Measurements from ENCODE around the gene MEF2C. TPM values are rescaled to one million over a fixed set of nuclear protein-coding genes. Genes with fewer than 3 reads are reported as not detected.
A peak's percentile ranks its signal among the peaks of the same experiment; 100 is the strongest.

The MEF2C gene
- total and polyA plus RNA-seq, 7 experiments from 2014 or later, result 0.07 to 40.0 (median 2.2) TPM

DNA sequence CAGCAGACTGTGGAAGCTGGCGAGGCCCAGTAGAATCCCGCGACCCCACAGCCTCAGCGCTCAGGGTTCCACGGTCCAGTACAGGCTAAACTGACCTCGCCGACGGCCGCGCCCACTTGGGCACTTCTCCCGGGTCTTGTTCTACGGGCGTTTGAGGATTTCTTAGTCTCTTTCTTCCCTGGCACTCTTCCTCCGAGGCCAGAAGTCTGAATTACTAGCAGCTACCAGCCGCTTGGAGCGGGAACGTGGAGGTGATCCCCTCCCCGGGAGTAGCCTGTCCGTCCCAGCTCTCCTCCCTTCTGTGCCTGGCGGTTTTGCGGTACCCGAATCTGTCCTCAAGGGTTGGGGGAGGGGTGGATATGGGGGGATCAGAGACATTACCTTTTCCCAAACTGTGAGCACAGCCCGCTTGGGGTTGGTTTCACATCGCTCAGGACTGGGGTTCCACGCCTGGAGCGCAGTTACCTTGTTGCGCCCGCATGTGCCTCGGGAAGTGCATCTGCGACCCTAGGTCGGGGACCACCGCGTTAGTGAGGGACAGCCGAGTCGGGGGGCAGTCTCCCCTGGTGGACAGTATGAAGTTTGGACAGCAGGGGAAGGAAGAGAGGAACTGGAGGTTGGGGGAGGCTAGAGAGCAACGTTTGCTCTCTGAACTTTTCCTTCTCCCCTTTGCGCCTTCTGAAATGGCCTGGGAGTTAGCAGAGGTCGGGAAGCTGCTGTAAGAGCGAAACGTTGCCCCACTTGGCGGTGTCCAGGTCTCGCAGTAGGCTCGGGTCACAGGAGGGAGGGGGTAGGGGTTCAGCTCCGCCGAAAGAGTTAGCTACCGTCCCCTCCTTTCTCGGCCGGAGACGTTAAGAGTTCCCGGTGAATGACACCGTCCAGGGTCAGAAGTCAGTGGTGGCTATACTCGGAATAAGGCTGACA is 190.8 kb downstream of the MEF2C start:
- ATAC-seq, result no peak
- intact Hi-C loops (cut with micrococcal nuclease), result loop anchor here (1.0 to 5.0 kb wide), 6 partner anchors 17 to 1812 kb away; partner anchors contain the start of gene CCNH (in 1 of the 2)
- ChIA-PET CTCF (interaction anchor here (0.9 to 2.1 kb wide), 4 partner anchors 11 to 911 kb away, joined by 3 to 19 read pairs (median 10); no protein-coding TSS in a partner anchor), POLR2A (no interaction called here)
- no peak for DNase-seq
- H3K27ac Mint-ChIP-seq, result peak overlapping the region in 1 of 9 donors; percentile 25
- Histone ChIP-seq H3K36me3 (ENCODE audit: control insufficient read depth in 2 of 3, insufficient read depth in 3 of 3, low read length in 3 of 3) (no peaks in the 10 kb centered on the region), H3K27ac (ENCODE audit: low read depth, low read length) (no peak overlapping the region), H3K4me3 (ENCODE audit: low read length) (no peak overlapping the region), H3K4me1 (ENCODE audit: control insufficient read depth in 2 of 2, insufficient read depth in 2 of 2, low read length in 2 of 2) (peaks cover 7 to 14% of the 10 kb centered on the region in 2 donors), H3K27me3 (ENCODE audit: control insufficient read depth in 2 of 2, insufficient read depth in 2 of 2, low read length in 2 of 2) (peaks cover 26 to 62% of the 10 kb centered on the region in 2 donors), H3K9me3 (ENCODE audit: control insufficient read depth in 2 of 3, low read length in 3 of 3) (no peaks in the 10 kb centered on the region)
- peaks cover 11 to 29% (median 19%) of the 10 kb centered on the region in 7 donors for H3K4me1 Mint-ChIP-seq
- peaks cover 85 to 92% (median 90%) of the 10 kb centered on the region in 5 donors for H3K27me3 Mint-ChIP-seq
- H3K36me3 Mint-ChIP-seq, result peaks cover 0 to 4% (median 0%) of the 10 kb centered on the region in 5 donors
- H3K9me3 Mint-ChIP-seq, result peaks cover 0 to 26% (median 3%) of the 10 kb centered on the region in 11 donors
- peak overlapping the region in 4 of 10 donors; percentile 15 to 49 (median 21) for H3K4me3 Mint-ChIP-seq

DNA sequence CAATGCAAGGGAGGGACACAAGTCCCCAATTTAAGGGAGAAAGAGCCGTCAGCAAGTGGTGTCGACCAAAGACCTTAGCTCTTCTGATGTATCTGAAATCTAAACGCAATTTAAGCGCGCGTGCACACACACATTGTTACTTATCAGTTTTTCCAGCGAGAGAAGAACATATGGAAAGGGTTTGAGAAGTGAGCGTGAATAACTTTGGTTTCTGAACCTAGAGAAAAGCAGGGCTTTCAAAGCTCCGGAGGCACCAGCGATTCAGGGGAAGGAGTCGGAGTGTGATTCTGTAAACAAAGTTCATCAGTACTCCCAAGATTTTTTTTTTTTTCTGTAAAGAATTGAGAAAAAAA is 191.8 kb downstream of the MEF2C start:
- POLR2A ChIA-PET, result no interaction called here
- H3K9me3 ChIP-seq (ENCODE audit: control insufficient read depth in 2 of 3, low read length in 3 of 3), result no peaks in the 10 kb centered on the region
- no peak for DNase-seq

DNA sequence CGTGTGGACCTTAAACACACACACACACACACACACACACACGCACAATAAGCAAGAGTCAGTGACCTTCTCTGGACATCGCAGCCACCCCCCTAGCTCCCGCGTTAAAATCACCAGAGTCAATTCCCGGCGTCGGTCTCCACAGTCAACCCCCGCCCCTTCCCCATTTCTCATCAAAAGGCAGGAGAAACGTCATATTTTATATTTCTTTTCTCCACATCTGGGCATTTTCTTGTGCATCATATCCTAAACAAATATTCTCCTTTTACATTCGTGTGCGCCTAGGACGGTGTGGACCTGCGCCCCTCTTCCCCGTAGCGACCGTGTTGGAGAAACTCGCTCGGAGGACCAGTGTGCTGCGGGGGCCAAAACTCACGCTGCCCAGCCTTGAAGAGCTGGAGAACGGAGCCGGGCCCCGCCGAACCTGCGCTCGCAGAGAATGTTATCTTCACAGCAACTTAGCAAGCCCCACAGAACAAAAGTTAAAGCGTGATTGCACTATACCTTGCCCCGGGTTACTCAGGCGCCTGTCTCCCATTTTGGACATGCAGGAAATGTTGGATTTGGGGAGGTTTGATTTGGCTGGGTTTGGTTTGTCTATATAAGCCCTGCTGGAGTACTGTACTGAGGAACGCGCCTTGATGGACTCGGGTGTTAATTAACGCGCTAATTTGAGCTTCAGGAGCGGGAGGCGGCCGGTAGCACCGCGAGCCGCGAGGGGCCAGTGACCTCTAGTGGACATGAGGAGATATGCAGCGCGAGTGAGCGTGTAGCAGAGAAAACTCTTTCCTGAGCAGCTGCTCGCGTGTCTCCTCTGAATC is 192.4 kb downstream of the MEF2C start:
- no peaks in the 10 kb centered on the region for H3K36me3 ChIP-seq (ENCODE audit: control insufficient read depth in 2 of 3, insufficient read depth in 3 of 3, low read length in 3 of 3)
- ATAC-seq, result peak; percentile 90
- H3K27ac ChIP-seq (ENCODE audit: low read depth, low read length), result no peak overlapping the region
- Mint-ChIP-seq H3K36me3 (peaks cover 0 to 10% (median 4%) of the 10 kb centered on the region in 5 donors), H3K4me1 (peaks cover 11 to 32% (median 19%) of the 10 kb centered on the region in 7 donors), H3K4me3 (peak overlapping the region; percentile 61 to 81 (median 72)), H3K9me3 (peaks cover 0 to 42% (median 6%) of the 10 kb centered on the region in 11 donors), H3K27ac (peak overlapping the region in 7 of 9 donors; percentile 12 to 88 (median 39)), H3K27me3 (peaks cover 87 to 93% (median 91%) of the 10 kb centered on the region in 5 donors)
- CTCF ChIA-PET, result interaction anchor here (0.8 to 2.1 kb wide), 13 partner anchors 10 to 1840 kb away, joined by 3 to 19 read pairs (median 3); no protein-coding TSS in a partner anchor
- DNase-seq, result peak in 8 of 9 donors; percentile 35 to 71 (median 66)
- H3K4me3 ChIP-seq (ENCODE audit: low read length), result no peak overlapping the region
- peaks cover 38 to 56% of the 10 kb centered on the region in 2 donors for H3K27me3 ChIP-seq (ENCODE audit: control insufficient read depth in 2 of 2, insufficient read depth in 2 of 2, low read length in 2 of 2)
- peaks cover 7 to 14% of the 10 kb centered on the region in 2 donors for H3K4me1 ChIP-seq (ENCODE audit: control insufficient read depth in 2 of 2, insufficient read depth in 2 of 2, low read length in 2 of 2)
- intact Hi-C loops (cut with micrococcal nuclease), result loop anchor here (1.0 to 5.0 kb wide), 6 partner anchors 16 to 1810 kb away; partner anchors contain the start of gene CCNH (in 1 of the 2)
- POLR2A ChIA-PET, result no interaction called here
- no peaks in the 10 kb centered on the region for H3K9me3 ChIP-seq (ENCODE audit: control insufficient read depth in 2 of 3, low read length in 3 of 3)

More for the DNA sequence above, 191.8 kb downstream of the MEF2C start:
- Histone ChIP-seq H3K27ac (ENCODE audit: low read depth, low read length) (no peak overlapping the region), H3K4me3 (ENCODE audit: low read length) (no peak overlapping the region), H3K27me3 (ENCODE audit: control insufficient read depth in 2 of 2, insufficient read depth in 2 of 2, low read length in 2 of 2) (peaks cover 32 to 57% of the 10 kb centered on the region in 2 donors), H3K4me1 (ENCODE audit: control insufficient read depth in 2 of 2, insufficient read depth in 2 of 2, low read length in 2 of 2) (peaks cover 7 to 14% of the 10 kb centered on the region in 2 donors), H3K36me3 (ENCODE audit: control insufficient read depth in 2 of 3, insufficient read depth in 3 of 3, low read length in 3 of 3) (no peaks in the 10 kb centered on the region)
- CTCF ChIA-PET, result interaction anchor here (0.6 to 2.1 kb wide), 12 partner anchors 10 to 1044 kb away, joined by 3 to 19 read pairs (median 3); no protein-coding TSS in a partner anchor
- Mint-ChIP-seq H3K27ac (peak overlapping the region in 5 of 9 donors; percentile 23 to 88 (median 39)), H3K4me1 (peaks cover 11 to 29% (median 19%) of the 10 kb centered on the region in 7 donors), H3K9me3 (peaks cover 0 to 36% (median 4%) of the 10 kb centered on the region in 11 donors), H3K4me3 (peak overlapping the region; percentile 61 to 81 (median 72)), H3K36me3 (peaks cover 0 to 5% (median 2%) of the 10 kb centered on the region in 5 donors), H3K27me3 (peaks cover 86 to 93% (median 91%) of the 10 kb centered on the region in 5 donors)
- intact Hi-C loops (cut with micrococcal nuclease), result loop anchor here (1.0 to 5.0 kb wide), 6 partner anchors 16 to 1811 kb away; partner anchors contain the start of gene CCNH (in 1 of the 2)
- ATAC-seq, result no peak

DNA sequence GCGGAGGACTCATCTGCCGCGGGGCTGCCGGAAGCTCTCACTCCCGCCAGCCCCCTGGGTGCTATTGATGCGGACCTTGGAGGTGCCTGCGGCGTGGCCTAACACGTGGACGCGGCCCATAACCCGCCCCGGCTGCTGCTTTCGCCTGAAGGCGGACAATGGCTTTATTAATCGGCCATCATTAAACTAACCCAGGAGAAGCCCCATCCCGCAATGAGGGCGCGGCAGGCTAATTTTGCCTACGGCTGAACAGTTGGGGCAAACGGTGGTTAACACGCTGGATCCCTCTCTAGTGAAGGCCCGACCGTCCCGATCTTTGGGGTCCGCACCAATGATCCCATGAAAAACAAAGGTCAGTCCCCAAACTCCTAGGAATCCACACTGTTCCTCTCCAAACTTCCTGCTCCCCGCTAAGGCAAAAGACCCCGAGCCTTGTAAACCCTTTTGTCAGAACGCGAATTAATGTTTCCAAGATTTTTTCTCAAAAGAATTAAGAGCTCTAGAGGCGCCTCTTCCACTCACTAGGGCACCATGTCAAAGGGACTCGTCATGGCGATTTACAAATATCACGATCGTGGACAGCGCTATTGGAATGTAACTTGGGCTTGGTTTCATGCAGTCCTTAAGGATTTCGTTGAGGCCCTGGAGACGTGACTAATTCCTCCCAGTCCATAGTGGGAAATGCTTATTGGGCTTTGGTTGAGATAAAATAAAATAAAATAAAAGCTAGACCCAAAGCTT is 193.1 kb downstream of the MEF2C start:
- ChIA-PET POLR2A (no interaction called here), CTCF (interaction anchor here (0.9 to 2.1 kb wide), 4 partner anchors 9 to 1841 kb away, joined by 3 to 13 read pairs (median 3); no protein-coding TSS in a partner anchor)
- peak overlapping the region in 8 of 10 donors; percentile 22 to 81 (median 72) for H3K4me3 Mint-ChIP-seq
- peaks cover 11 to 36% (median 19%) of the 10 kb centered on the region in 7 donors for H3K4me1 Mint-ChIP-seq
- peaks cover 0 to 10% (median 4%) of the 10 kb centered on the region in 5 donors for H3K36me3 Mint-ChIP-seq
- H3K9me3 Mint-ChIP-seq, result peaks cover 0 to 46% (median 6%) of the 10 kb centered on the region in 11 donors
- no peaks in the 10 kb centered on the region for H3K9me3 ChIP-seq (ENCODE audit: control insufficient read depth in 2 of 3, low read length in 3 of 3)
- intact Hi-C loops (cut with micrococcal nuclease), result loop anchor here (2.0 to 5.0 kb wide), 4 partner anchors 15 to 1278 kb away; partner anchors contain the start of gene CCNH (in 1 of the 2)
- H3K36me3 ChIP-seq (ENCODE audit: control insufficient read depth in 2 of 3, insufficient read depth in 3 of 3, low read length in 3 of 3), result no peaks in the 10 kb centered on the region
- H3K4me3 ChIP-seq (ENCODE audit: low read length), result no peak overlapping the region
- peaks cover 38 to 56% of the 10 kb centered on the region in 2 donors for H3K27me3 ChIP-seq (ENCODE audit: control insufficient read depth in 2 of 2, insufficient read depth in 2 of 2, low read length in 2 of 2)
- H3K27me3 Mint-ChIP-seq, result peaks cover 86 to 96% (median 91%) of the 10 kb centered on the region in 5 donors
- ATAC-seq (no peak), DNase-seq (no peak)
- no peak overlapping the region for H3K27ac ChIP-seq (ENCODE audit: low read depth, low read length)
- peak overlapping the region in 3 of 9 donors; percentile 12 to 43 (median 38) for H3K27ac Mint-ChIP-seq
- peaks cover 7 to 14% of the 10 kb centered on the region in 2 donors for H3K4me1 ChIP-seq (ENCODE audit: control insufficient read depth in 2 of 2, insufficient read depth in 2 of 2, low read length in 2 of 2)

DNA sequence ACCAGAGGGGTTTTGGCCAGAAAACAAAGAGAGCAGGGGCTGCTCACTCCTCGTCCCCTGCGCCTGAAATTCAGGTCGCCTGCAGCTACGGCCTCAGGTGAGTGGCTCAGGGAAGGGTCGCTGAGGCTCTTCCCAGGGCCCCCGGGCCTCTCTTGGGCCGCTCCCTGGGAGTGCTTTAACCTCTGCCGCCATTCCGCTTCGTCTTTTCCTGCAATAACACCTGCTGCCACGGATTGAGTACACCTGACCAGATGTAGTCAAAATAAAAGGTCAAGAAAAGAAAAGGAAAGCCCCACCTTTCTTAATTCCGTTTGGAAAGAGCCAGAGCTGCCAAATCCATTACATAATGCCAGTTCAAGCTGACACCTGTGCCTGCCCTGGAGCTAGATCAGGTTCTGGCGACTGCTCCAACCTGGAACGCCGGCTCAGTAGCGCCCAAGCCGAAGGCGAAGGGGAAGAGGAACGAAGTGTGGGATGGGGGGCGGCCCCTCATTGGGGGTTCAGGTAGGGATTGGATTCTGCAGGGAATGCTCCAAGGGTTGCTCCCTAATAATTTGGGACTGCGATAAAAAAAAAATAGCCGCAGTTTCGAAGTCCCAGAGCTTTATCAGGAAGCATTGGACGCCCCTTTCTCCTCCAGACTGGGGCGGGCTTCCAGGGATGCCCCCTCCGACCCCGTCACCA is 193.9 kb downstream of the MEF2C start:
- Mint-ChIP-seq H3K27ac (peak overlapping the region in 1 of 9 donors; percentile 60), H3K4me1 (peaks cover 12 to 37% (median 19%) of the 10 kb centered on the region in 7 donors), H3K4me3 (peak overlapping the region in 1 of 10 donors; percentile 6), H3K27me3 (peaks cover 83 to 95% (median 92%) of the 10 kb centered on the region in 5 donors), H3K9me3 (peaks cover 0 to 46% (median 6%) of the 10 kb centered on the region in 11 donors), H3K36me3 (peaks cover 0 to 10% (median 4%) of the 10 kb centered on the region in 5 donors)
- H3K9me3 ChIP-seq (ENCODE audit: control insufficient read depth in 2 of 3, low read length in 3 of 3), result no peaks in the 10 kb centered on the region
- intact Hi-C loops (cut with micrococcal nuclease), result no loop called here
- peaks cover 7 to 14% of the 10 kb centered on the region in 2 donors for H3K4me1 ChIP-seq (ENCODE audit: control insufficient read depth in 2 of 2, insufficient read depth in 2 of 2, low read length in 2 of 2)
- POLR2A ChIA-PET, result no interaction called here
- CTCF ChIA-PET, result no interaction called here
- H3K36me3 ChIP-seq (ENCODE audit: control insufficient read depth in 2 of 3, insufficient read depth in 3 of 3, low read length in 3 of 3), result no peaks in the 10 kb centered on the region
- H3K4me3 ChIP-seq (ENCODE audit: low read length), result no peak overlapping the region
- ATAC-seq, result no peak
- DNase-seq, result no peak
- H3K27ac ChIP-seq (ENCODE audit: low read depth, low read length), result no peak overlapping the region
- H3K27me3 ChIP-seq (ENCODE audit: control insufficient read depth in 2 of 2, insufficient read depth in 2 of 2, low read length in 2 of 2), result peaks cover 33 to 63% of the 10 kb centered on the region in 2 donors
